HepG2 (cell line): ENCODE data around the gene SERPINB6. TPM values are rescaled to one million over a fixed set of nuclear protein-coding genes. Genes with fewer than 3 reads are reported as not detected.
A peak's percentile ranks its signal among the peaks of the same experiment; 100 is the strongest.

Source experiments
- CREB3 ChIP-seq: sonication (generic); formaldehyde crosslinking; IDR thresholded peaks from 2 replicates; pipeline ENCODE4 v1.5.0; 2020; ENCODE audit warnings: missing genetic modification reagents
- FLYWCH1 ChIP-seq: sonication (generic); formaldehyde crosslinking; IDR thresholded peaks from 2 replicates; pipeline ENCODE4 v1.8.1; 2023; ENCODE audit warnings: mild to moderate bottlenecking, missing genetic modification reagents
- GATA4 ChIP-seq: sonication (generic); IDR thresholded peaks from 2 replicates; pipeline ENCODE4 v1.6.1; 2016; ENCODE audit warnings: antibody characterized with exemption, low read depth, borderline replicate concordance
- GZF1 ChIP-seq: sonication (generic); formaldehyde crosslinking; IDR thresholded peaks from 2 replicates; pipeline ENCODE4 v1.5.1; 2020; ENCODE audit warnings: mild to moderate bottlenecking, missing genetic modification reagents
- ISL2 ChIP-seq: sonication (generic); formaldehyde crosslinking; IDR thresholded peaks from 2 replicates; pipeline ENCODE4 v1.5.0; 2020; ENCODE audit warnings: missing genetic modification reagents
- ISX ChIP-seq: sonication (generic); formaldehyde crosslinking; conservative IDR thresholded peaks from 2 replicates; pipeline ENCODE4 v1.5.0; 2020; ENCODE audit warnings: missing genetic modification reagents
- MAFK ChIP-seq, 2 experiments: IDR thresholded peaks in 1 of 2; conservative IDR thresholded peaks in 1 of 2; 2 replicates each; pipeline ENCODE4 v1.6.1; 2011; ENCODE audit warnings: improper control_type of control experiment in 2 of 2, low read length in 2 of 2
- MIXL1 ChIP-seq: IDR thresholded peaks from 2 replicates; pipeline ENCODE4 v1.6.1; 2016
- NFYB ChIP-seq: sonication (generic); formaldehyde crosslinking; IDR thresholded peaks from 2 replicates; pipeline ENCODE4 v1.4.0; 2020; ENCODE audit warnings: missing genetic modification reagents
- POLR2A ChIP-seq, 2 experiments: IDR thresholded peaks; 2 replicates each; pipeline ENCODE4 v1.6.1; 2011; ENCODE audit warnings: low read depth in 2 of 2, low read length in 2 of 2, mild to moderate bottlenecking in 1 of 2, moderate library complexity in 1 of 2; ENCODE audit not compliant: insufficient read depth in 1 of 2
- TCF12 ChIP-seq, 2 experiments: fragments of 450-650 bp in 1 of 2; sonication (generic) in 1 of 2; formaldehyde crosslinking in 1 of 2; IDR thresholded peaks; 2 replicates each; pipeline versions ENCODE4 v1.6.1 to v1.8.0; 2017 to 2022; ENCODE audit warnings: antibody characterized with exemption in 1 of 2, mild to moderate bottlenecking in 1 of 2, missing genetic modification reagents in 1 of 2, moderate library complexity in 1 of 2
- TEAD2 ChIP-seq: sonication (generic); formaldehyde crosslinking; IDR thresholded peaks from 2 replicates; pipeline ENCODE4 v1.9.0; 2021; ENCODE audit warnings: missing genetic modification reagents
- U2AF1 ChIP-seq: fragments of 200-400 bp; formaldehyde crosslinking; optimal IDR thresholded peaks from 2 replicates; pipeline ENCODE3; 2017; ENCODE audit warnings: mild to moderate bottlenecking, low read depth, low read length
- ZMYM4 ChIP-seq: sonication (generic); formaldehyde crosslinking; IDR thresholded peaks from 2 replicates; pipeline ENCODE4 v1.8.1; 2023; ENCODE audit warnings: mild to moderate bottlenecking, missing genetic modification reagents
- ZNF275 ChIP-seq: sonication (generic); formaldehyde crosslinking; IDR thresholded peaks from 2 replicates; pipeline ENCODE4 v1.8.0; 2022; ENCODE audit warnings: missing genetic modification reagents, mild to moderate bottlenecking, inconsistent platforms, borderline replicate concordance
- polyA plus RNA-seq, 8 experiments: library from polyadenylated mRNA; depleted of rRNA in 3 of 8; stranded (reverse) in 7 of 8; unstranded in 1 of 8; fragments of >200 nt; fragmentation: Illumina TruSeq in 4 of 8; extraction: Trizol in 4 of 8; gene quantifications; 2 replicates each; pipeline versions ENCODE4 v1.2.1 to v1.2.3, GENCODE V29; 2011 to 2016; ENCODE audit warnings: low read depth in 4 of 8, missing spikeins in 1 of 8, mixed read lengths in 1 of 8; ENCODE audit not compliant: insufficient read depth in 1 of 8
- total RNA-seq, 5 experiments: library from RNA; depleted of rRNA; stranded (reverse); fragments of >200 nt; fragmentation: Illumina TruSeq; extraction: Trizol; gene quantifications; 2 replicates each; pipeline ENCODE4 v1.2.3, GENCODE V29; 2016; ENCODE audit warnings: low read depth in 1 of 5
- TF ChIP-seq, protein P1 (sequence below): sonication (generic); formaldehyde crosslinking; IDR thresholded peaks from 2 replicates; pipeline ENCODE4 v1.4.0; 2020; ENCODE audit warnings: missing genetic modification reagents, mild to moderate bottlenecking, borderline replicate concordance

Gene SERPINB6
- total and polyA plus RNA-seq, 2 of the 13 experiments (the other 11 are each of a cell fraction or from before 2014, with no cell fraction given): 38.2 to 61.3 TPM

GRCh38 chr6:2940010-2940850 lies 31.1 kb downstream of the SERPINB6 start (continued):
- TF ChIP-seq MAFK (conservative IDR thresholded peaks at IDR 0.05 in 1 of 2, IDR thresholded peaks at IDR 0.05 in 1 of 2; ENCODE audit: low read length in 2 of 2): no peak
- TF ChIP-seq ZNF275 (CRISPR knock-in tag): no peak
- TF ChIP-seq GZF1 (CRISPR knock-in tag): no peak
- peak in 1 of 2 experiments; percentile 61; a peak in 3 of 4 replicates for TF ChIP-seq POLR2A (IDR thresholded peaks at IDR 0.05; ENCODE audit: insufficient read depth in 1 of 2, low read depth in 2 of 2, low read length in 2 of 2)
- no peak for TF ChIP-seq ISX (CRISPR knock-in tag)
- TF ChIP-seq FLYWCH1 (CRISPR knock-in tag): no peak
- TF ChIP-seq NFYB (CRISPR knock-in tag): peak; percentile 78
- TF ChIP-seq TCF12 (IDR thresholded peaks at IDR 0.05): no peak
- TF ChIP-seq TCF12 (CRISPR knock-in tag; IDR thresholded peaks at IDR 0.05): no peak
- no peak for TF ChIP-seq GATA4
- TF ChIP-seq MIXL1: no peak
- TF ChIP-seq CREB3 (CRISPR knock-in tag): no peak
- no peak for TF ChIP-seq TEAD2 (CRISPR knock-in tag)
- TF ChIP-seq, protein P1, sequence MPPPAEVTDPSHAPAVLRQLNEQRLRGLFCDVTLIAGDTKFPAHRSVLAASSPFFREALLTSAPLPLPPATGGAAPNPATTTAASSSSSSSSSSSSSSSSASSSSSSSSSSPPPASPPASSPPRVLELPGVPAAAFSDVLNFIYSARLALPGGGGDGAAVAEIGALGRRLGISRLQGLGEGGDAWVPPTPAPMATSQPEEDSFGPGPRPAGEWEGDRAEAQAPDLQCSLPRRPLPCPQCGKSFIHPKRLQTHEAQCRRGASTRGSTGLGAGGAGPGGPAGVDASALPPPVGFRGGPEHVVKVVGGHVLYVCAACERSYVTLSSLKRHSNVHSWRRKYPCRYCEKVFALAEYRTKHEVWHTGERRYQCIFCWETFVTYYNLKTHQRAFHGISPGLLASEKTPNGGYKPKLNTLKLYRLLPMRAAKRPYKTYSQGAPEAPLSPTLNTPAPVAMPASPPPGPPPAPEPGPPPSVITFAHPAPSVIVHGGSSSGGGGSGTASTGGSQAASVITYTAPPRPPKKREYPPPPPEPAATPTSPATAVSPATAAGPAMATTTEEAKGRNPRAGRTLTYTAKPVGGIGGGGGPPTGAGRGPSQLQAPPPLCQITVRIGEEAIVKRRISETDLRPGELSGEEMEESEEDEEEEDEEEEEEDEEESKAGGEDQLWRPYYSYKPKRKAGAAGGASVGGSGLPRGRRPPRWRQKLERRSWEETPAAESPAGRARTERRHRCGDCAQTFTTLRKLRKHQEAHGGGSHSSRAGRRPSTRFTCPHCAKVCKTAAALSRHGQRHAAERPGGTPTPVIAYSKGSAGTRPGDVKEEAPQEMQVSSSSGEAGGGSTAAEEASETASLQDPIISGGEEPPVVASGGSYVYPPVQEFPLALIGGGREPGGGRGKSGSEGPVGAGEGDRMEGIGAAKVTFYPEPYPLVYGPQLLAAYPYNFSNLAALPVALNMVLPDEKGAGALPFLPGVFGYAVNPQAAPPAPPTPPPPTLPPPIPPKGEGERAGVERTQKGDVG (CRISPR knock-in tag): no peak
- TF ChIP-seq ISL2 (CRISPR knock-in tag): no peak
- no peak for TF ChIP-seq U2AF1
- TF ChIP-seq ZMYM4 (CRISPR knock-in tag): peak; percentile 18; the same call in 1 of the 2 replicates
